Astrocyte of the cerebellum (primary cell): ENCODE data around the gene RUVBL2.

Source experiments
- DNase-seq: peaks from one replicate; pipeline ENCODE4 v3.0.0-alpha.2; 2011; ENCODE audit warnings: low read depth
- H3K4me3 ChIP-seq: 2 replicates; pipeline ENCODE4 v1.5.1; 2011; ENCODE audit warnings: mild to moderate bottlenecking, low read depth, low read length, moderate library complexity
- CTCF ChIP-seq: IDR thresholded peaks from 2 replicates; pipeline ENCODE4 v1.5.1; 2012; ENCODE audit warnings: low read length, low read depth, moderate library complexity, mild to moderate bottlenecking; ENCODE audit errors: missing control alignments
- in situ Hi-C: cut with HindIII; loops from 2 replicates; pipeline ENCODE4 v1.10.0; 2017; ENCODE audit warnings: low sequenced_read_pairs

Gene RUVBL2

GRCh38 chr19:48988860-48989259 lies 4.8 kb upstream of the RUVBL2 start:
- no peak for TF ChIP-seq CTCF
- H3K4me3 ChIP-seq: no peak overlapping the region
- in situ Hi-C loops: loop anchor here (5.0 kb wide), 1 partner anchor 192 kb away; no protein-coding TSS in a partner anchor
- DNase-seq: no peak

DNA sequence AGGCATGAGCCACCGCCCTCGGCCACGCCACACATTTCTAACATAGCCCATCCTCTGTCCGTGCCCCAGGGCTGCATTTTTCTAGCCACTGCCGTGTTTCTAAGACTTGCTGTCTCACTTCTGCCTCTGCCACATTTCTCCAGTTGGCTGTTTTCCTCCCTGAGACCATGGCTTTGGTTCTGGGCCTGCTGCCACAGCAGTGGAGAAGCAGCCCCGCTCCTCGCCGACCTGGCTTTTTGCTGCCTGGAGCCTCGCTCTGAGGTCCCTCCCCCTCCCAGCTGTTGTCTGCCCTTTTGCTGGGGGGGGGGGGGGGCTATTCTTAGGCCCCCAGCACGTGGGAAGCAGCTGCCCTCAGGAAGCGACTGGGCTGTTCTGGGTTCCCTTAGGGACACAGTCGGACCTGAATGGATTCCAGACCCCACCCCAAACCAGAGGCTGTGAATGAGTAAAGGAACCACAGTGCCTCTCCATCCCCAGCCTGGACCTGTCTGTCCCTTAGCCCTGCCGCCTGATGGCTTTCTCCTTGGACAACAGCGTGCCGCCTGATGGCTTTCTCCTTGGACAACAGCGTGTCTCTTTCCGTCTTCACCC lies 3.9 kb upstream of the RUVBL2 start:
- H3K4me3 ChIP-seq: no peak overlapping the region
- no peak for TF ChIP-seq CTCF
- DNase-seq: no peak
- in situ Hi-C loops: loop anchor here (5.0 kb wide), 1 partner anchor 192 kb away; no protein-coding TSS in a partner anchor

DNA sequence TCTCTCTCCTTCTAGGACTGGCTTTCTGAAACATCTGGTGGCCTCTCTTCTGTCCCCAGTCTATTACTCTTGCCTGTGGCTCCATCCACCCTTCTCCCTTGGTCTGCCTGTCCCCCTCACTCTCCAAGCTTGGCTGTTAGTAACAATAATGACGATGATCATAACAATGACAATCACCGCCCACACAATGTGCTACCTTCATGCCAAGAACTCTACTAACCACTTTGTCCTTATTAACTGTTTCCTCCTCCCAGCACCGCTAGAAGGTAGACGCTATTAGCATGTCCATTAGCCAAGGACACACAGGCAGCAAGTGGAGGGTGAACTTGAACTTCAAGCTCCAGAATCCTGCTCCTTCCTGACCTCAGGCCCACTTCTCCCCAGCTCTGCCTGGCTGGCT lies 3.3 kb upstream of the RUVBL2 start:
- no peak for DNase-seq
- in situ Hi-C loops: no loop called here
- no peak for TF ChIP-seq CTCF
- no peak overlapping the region for H3K4me3 ChIP-seq

DNA sequence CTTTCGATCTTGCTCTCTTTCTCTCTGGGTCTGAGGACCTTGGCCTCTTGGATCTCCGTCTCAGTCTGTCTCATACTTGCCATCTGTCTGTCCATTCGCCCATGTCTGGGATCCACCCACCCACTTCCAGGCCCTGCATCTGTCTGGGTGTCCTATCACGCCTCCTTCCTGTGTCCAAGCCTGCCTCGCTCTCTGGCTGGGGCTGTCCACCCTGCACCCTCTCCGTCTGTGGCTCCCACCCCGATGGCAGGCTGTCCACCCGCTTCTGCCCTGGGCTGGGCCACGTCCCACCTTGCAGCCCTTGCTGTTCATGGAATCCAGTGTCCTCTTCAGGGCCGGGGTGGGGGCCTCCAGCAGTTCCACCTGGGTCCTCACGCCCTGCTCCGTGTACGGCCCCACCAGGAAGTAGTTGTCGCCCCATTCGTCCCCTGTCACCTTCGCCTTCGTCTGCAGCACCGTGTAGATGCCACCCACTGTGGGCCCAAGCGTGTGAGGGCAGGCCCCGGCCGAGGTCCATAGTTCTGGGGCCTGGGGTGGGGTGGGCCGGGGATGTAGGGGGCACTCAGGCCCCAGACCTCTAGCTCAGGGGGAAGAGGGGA lies 2.6 kb upstream of the RUVBL2 start:
- no peak for DNase-seq
- TF ChIP-seq CTCF: no peak
- no peak overlapping the region for H3K4me3 ChIP-seq
- in situ Hi-C loops: no loop called here

DNA sequence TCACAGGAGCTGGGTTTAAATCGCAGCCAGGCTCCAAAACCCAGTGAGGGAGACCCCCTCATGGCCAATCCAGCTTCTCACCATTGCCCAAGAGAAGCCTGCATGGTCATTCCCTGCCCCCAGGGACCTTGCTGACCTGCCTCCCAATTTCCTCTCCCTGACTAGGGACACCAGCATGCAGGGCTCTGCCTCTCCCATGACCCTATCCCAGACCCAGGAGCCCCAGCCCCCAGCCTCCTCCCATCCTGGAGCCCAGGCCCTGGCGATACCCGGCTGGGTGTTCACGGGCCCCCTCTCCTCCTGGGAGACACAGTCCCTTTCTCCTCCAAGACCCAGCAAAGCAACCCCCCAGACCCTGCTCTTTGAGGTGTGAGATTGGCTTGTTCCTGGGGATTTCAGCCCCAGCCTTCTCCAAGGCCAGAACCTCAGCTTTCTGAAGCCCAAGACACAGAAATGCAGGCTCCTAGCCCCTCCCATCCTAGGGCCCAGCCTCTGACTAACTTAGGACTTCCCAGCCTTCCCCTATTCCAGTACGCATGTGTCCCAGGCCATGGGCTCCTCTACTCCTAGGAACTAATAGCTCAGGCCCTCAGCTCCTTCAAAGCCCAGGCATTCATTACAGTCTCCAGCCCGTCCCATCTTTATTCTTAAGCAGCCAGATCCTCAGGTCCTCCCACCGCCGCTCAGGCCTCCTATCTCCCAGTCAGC lies 1.7 kb upstream of the RUVBL2 start:
- H3K4me3 ChIP-seq: peak overlapping the region; percentile 93
- in situ Hi-C loops: no loop called here
- TF ChIP-seq CTCF: no peak
- DNase-seq: peak; percentile 58

- peak overlapping the region; percentile 93 for H3K4me3 ChIP-seq
- no peak for TF ChIP-seq CTCF
- in situ Hi-C loops: no loop called here
- DNase-seq: no peak
These were observed 1.0 kb upstream of the RUVBL2 start for GRCh38 chr19:48992581-48993174.
